ENCODE measurements around the gene PDSS2.

- no peak for TF ChIP-seq CTCF (IDR thresholded peaks at IDR 0.05; ENCODE audit: low read depth, low read length, poor library complexity, severe bottlenecking)
- no peak for TF ChIP-seq EZH2phosphoT487 (IDR thresholded peaks at IDR 0.05; ENCODE audit: borderline replicate concordance, low read length)
Observed at GRCh38 chr6:107129370-107129925, 329.9 kb downstream of the PDSS2 start.

All from DOHH2 (cell line).